CD4-positive, alpha-beta T cell treated with Interleukin-4 for 4 hours (primary cell): Measurements from ENCODE around the gene TNS1.
A peak's percentile ranks its signal among the peaks of the same experiment; 100 is the strongest.

Source experiments
- DNase-seq: peaks from one replicate; pipeline ENCODE4 v3.0.0-alpha.2; 2020

Gene TNS1

GRCh38 chr2:217889656-217890055 is 113.1 kb downstream of the TNS1 start:
- no peak for DNase-seq

DNA sequence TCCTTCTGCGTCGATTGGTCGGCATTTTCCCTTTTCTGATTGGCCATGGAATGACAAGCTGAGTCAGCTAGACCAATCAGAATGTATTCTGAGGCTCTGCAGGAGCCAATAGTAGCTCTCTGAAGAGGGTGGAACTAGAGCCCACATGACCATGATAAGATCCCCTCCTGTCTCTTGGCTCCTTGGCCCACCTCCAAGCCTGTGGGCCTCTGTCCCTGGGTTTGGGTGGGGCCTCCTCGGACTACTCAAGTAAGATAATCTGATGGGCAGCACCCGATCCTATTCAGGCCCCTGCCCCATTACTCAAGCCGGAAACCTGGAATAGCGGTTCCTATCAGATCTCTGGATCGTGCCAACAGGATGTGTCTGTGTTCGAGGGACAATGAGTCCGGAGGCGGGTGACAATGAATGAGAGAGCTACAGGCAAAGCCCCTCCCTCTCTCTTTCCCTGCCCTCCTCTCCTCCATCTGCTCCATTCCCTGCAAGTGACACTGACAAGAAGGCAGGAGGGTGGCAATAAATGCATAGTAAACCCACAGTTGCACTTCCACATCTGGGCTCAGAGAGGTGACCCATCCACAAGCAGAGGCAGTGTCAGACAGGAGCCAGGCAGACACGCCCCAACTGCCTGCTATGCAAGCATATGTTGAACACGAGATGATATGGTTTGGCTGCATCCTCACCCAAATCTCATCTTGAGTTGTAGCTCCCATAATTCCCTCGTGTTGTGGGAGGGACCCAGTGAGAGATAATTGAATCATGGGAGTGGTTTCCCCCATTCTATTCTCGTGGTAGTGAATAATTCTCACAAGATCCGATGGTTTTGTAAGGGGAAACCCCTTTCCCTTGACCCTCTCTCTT is 114.7 kb downstream of the TNS1 start:
- DNase-seq, result no peak

GRCh38 chr2:217886720-217887309 is 116.0 kb downstream of the TNS1 start:
- peak; percentile 39 for DNase-seq

GRCh38 chr2:217886091-217886490 is 116.7 kb downstream of the TNS1 start:
- DNase-seq, result no peak

DNA sequence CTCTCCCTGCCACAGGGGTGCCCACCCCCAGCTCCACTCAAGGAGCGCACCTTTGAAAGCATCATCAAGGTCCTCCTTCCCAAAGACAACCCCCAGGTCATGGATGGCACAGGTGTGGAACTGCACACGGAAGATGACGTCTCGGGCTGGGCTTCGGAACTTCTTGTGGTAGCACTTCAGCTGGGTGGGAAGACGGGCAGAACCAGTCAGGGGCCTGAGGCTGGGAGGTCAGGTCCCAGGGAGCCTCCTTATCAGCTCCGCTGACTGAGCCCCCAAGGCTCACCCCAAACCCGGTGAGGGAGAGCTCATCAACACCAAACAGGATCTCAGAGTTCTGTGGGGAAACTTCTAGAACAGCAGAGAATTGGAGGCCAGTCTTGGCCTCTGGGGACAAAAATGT is 117.8 kb downstream of the TNS1 start:
- DNase-seq, result no peak

DNA sequence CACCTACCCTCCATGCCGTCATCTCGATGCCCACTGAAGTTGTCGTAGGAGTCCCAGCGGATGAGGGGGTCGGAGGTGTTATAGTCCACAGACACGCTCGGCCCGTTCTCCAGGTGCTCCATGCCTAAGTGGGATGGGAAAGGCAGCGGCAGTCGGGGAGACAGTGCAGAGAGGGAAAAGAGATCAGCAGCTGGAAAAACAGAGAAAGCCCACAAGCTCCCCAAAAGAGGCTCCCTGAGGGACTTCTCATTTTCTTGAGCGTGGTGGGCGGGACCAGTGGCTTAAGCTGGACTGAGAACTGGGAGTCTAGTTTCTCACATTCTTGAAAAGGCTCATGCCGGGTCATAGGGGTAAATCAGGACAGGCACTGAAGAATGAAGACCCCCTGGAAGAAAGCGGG is 121.9 kb downstream of the TNS1 start:
- no peak for DNase-seq

- DNase-seq, result no peak
These were observed 122.4 kb downstream of the TNS1 start for GRCh38 chr2:217880287-217880889.

DNA sequence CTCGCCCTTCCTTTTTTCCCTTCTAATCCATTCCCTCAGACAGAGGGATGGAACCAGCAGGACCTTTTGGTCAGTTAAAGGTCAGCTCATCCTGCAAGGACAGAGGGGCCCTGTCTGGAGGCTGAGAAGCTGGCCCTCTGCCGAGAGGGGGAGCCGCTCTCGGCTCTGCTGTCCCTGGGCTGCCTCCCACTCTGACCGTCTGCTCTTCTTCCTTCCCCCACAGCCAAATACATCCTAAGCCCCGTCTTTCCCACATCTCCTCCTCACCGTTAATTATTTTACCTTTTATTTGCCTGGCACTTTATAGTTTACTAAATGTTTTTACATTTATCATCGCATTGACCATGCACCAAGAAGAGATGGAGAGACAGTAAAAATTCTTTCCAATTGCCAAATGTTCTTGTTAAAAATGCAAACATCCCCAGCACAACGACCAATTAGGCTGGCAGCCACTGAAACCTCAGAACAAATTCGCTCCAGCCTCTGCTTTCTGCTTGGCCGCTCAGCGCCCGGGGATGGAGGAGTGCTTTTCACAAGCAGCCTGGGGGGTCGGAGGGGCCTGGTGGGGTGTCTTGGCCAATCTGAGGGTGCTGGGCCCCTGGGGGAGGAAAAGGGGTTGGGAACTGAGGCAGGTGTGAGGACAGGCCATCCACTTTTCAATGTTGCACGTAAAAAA is 123.7 kb downstream of the TNS1 start:
- no peak for DNase-seq

DNA sequence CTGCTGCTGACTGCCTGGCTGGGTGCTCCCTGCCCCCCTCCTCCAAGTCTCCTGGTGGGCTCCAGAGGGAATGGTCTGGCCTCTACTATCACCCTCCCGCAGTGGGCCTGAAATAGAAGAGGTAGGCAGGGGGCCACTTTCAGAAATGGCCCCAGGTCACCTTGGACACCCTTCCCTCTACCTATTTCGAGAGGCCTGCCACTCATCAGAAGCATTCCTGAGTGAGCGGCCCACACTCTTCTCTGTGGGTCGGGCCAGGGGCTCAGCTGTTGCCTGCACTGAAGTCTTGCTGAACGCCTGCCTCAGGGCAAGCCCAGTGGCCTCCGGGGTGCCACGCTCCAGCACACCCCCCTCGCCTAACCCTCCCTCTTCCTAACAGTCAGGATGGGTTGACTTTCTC is 124.9 kb downstream of the TNS1 start:
- no peak for DNase-seq

DNA sequence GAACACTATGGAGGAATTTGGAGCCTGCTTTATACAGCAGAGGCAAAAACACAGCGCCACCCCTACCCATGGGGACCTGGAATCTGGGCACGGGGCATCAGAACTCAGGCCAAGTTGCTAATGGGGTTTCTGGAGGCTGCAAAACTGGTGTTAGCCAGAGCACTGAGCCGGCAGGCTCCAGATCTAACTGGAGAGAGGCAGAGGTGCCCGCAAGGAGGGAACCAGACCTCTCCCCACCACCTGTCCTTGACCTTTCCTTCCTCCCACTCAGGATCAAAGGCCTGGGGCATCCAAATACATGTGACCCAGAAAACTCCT is 126.6 kb downstream of the TNS1 start:
- DNase-seq, result no peak

- DNase-seq, result no peak
These were observed 127.1 kb downstream of the TNS1 start for GRCh38 chr2:217875556-217876252.

DNA sequence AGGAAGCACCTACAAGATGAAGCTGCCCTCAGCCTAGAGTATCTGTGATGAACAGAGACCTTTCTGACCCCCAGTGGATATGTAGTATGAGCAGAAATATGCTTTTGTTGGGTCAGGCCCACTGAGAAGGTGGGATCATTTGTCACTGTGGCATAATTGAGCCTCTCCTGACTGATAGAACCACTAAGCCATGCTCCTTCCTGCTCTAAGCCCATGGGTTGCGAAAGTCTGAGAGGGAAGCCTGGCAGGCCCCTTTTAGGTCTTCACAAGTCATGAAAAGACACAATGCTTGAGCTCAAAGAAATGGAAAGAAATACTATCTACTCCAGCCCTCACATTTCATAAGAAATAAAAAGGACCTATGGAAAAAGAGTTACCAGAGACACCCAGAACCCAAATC is 127.7 kb downstream of the TNS1 start:
- no peak for DNase-seq

- no peak for DNase-seq
These were observed 129.4 kb downstream of the TNS1 start for GRCh38 chr2:217873371-217873770.

GRCh38 chr2:217872319-217872718 is 130.5 kb downstream of the TNS1 start:
- no peak for DNase-seq

- DNase-seq, result no peak
These were observed 132.2 kb downstream of the TNS1 start for GRCh38 chr2:217870528-217871011.

- DNase-seq, result no peak
These were observed 133.9 kb downstream of the TNS1 start for GRCh38 chr2:217868911-217869334.

DNA sequence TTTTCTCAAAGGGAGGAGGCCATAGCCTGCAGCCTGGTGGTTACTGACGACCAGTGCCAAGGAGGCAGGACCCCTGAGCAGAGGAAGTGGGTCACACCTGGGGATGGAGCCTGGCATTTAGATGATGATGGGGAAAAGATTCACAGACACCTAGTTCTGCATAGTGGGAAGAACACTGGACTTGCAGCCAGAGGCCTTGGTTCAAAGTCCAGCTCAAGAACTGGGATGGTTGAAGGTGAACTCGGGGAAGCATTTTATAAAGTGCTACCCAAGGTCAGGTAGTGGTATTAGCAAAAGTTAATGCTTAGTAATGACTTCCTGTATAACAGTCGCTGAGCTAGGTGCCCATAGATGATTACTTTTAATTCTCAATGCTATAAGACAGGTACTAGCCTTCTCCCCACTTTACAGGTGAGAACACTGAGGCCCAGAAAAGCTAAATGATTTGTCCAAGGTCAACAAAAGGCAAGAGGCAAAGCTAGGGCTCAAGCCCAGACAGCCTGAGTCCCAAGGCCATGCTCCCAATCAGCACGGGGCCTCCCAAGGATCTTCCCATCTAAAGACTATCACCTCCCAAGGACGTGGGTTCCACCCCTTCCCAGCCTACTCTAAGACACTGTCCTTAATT is 134.4 kb downstream of the TNS1 start:
- no peak for DNase-seq

- no peak for DNase-seq
These were observed 136.3 kb downstream of the TNS1 start for GRCh38 chr2:217866457-217866856.

- no peak for DNase-seq
These were observed 137.6 kb downstream of the TNS1 start for GRCh38 chr2:217864963-217865772.

GRCh38 chr2:217863883-217864282 is 138.9 kb downstream of the TNS1 start:
- no peak for DNase-seq

DNA sequence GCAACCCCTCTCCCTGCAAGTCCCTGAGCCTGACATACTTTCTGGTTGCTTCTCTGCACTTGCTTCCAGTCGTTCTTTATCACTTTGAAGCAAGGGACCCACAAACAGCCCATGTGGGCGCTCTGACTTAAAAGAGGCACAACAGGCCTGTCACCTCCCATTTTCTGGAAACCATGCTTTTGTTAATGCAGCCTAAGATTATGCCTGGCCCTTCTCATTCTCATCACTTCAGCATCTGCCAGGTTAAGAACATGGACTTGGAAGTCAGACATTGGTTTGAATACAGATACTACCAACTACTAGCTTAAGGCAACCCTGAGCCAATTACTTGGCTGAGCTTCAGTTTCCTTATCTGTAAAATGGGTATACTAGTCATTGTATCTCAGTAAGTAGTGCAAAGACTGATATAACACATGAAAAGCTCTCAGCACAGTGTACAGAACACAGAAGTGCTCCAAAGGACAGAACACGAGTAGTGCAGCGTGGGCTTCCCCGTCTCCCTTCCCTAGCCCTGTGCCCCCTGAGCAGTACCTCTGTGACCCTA is 141.4 kb downstream of the TNS1 start:
- no peak for DNase-seq
